Tibial artery (tissue), 4 donors: ENCODE measurements around the gene ZNF524.

ENCODE experiments used
- DNase-seq, 2 donors: peaks; one replicate each; pipeline ENCODE4 v3.0.0-alpha.2; 2019
- H3K27ac ChIP-seq, 2 donors: fragments of 200-600 bp; sonication (generic) in 1 of 2; 1 replicate in 1 of 2; 2 replicates in 1 of 2; pipeline ENCODE4 v1.5.1; 2018 to 2019; ENCODE audit warnings: mild to moderate bottlenecking in 1 of 2
- H3K27me3 ChIP-seq, 2 donors: fragments of 200-600 bp; sonication (generic) in 1 of 2; one replicate each; pipeline versions ENCODE4 v1.5.1 to v1.6.0; 2016 to 2019
- H3K36me3 ChIP-seq, 3 donors: fragments of 200-600 bp; sonication (generic) in 2 of 3; one replicate each; pipeline ENCODE4 v1.5.1; 2016 to 2019; ENCODE audit warnings: mild to moderate bottlenecking in 2 of 3
- H3K4me1 ChIP-seq, 4 donors: fragments of 200-600 bp; sonication (generic) in 2 of 4; 1 replicate in 3 of 4; 2 replicates in 1 of 4; pipeline ENCODE4 v1.5.1; 2016 to 2019
- H3K4me3 ChIP-seq, 2 donors: fragments of 200-600 bp; sonication (generic) in 1 of 2; 1 replicate in 1 of 2; 2 replicates in 1 of 2; pipeline ENCODE4 v1.5.1; 2018 to 2019; ENCODE audit warnings: mild to moderate bottlenecking in 2 of 2
- H3K9me3 ChIP-seq, 3 donors: fragments of 200-600 bp; sonication (generic) in 1 of 3; one replicate each; pipeline ENCODE4 v1.5.1; 2016 to 2019
- CTCF ChIP-seq, 2 experiments: fragments of 200-600 bp in 1 of 2; fragments of 450-650 bp in 1 of 2; IDR thresholded peaks; one replicate each; pipeline ENCODE4 v1.5.1; 2017 to 2019; ENCODE audit warnings: antibody characterized with exemption in 2 of 2, mild to moderate bottlenecking in 1 of 2, moderate library complexity in 1 of 2
- intact Hi-C: fragments of 100-400 bp; cut with DNase I; formaldehyde crosslinking; loops from one replicate; pipeline ENCODE4 v1.15.0; 2023; ENCODE audit warnings: low total_unique reads

ZNF524 gene

GRCh38 chr19:55596304-55596703 is 3.8 kb upstream of the ZNF524 start:
- no peak overlapping the region for H3K27ac ChIP-seq
- TF ChIP-seq CTCF (IDR thresholded peaks at IDR 0.05), result no peak

GRCh38 chr19:55597501-55597921 is 2.6 kb upstream of the ZNF524 start:
- Histone ChIP-seq H3K27ac (no peak overlapping the region), H3K9me3 (no peaks in the 10 kb centered on the region), H3K27me3 (no peaks in the 10 kb centered on the region), H3K4me1 (peaks cover 3 to 23% (median 8%) of the 10 kb centered on the region in 4 donors), H3K4me3 (no peak overlapping the region), H3K36me3 (peaks cover 0 to 55% (median 24%) of the 10 kb centered on the region in 3 donors)
- no peak for DNase-seq
- intact Hi-C loops, result loop anchor here (5.0 kb wide), 1 partner anchor 35 kb away; no protein-coding TSS in a partner anchor
- no peak for TF ChIP-seq CTCF (IDR thresholded peaks at IDR 0.05)

More at GRCh38 chr19:55596304-55596703, 3.8 kb upstream of the ZNF524 start:
- intact Hi-C loops, result loop anchor here (5.0 kb wide), 1 partner anchor 36 kb away; no protein-coding TSS in a partner anchor
- Histone ChIP-seq H3K36me3 (peaks cover 0 to 60% (median 28%) of the 10 kb centered on the region in 3 donors), H3K27me3 (peaks cover 0 to 4% of the 10 kb centered on the region in 2 donors), H3K4me1 (peaks cover 3 to 13% (median 7%) of the 10 kb centered on the region in 4 donors), H3K4me3 (no peak overlapping the region), H3K9me3 (no peaks in the 10 kb centered on the region)
- DNase-seq, result no peak

GRCh38 chr19:55598034-55598433 is 2.1 kb upstream of the ZNF524 start:
- H3K27ac ChIP-seq, result peak overlapping the region in 1 of 2 donors; percentile 93
- intact Hi-C loops, result loop anchor here (5.0 kb wide), 1 partner anchor 34 kb away; no protein-coding TSS in a partner anchor
- no peaks in the 10 kb centered on the region for H3K27me3 ChIP-seq
- no peaks in the 10 kb centered on the region for H3K9me3 ChIP-seq
- H3K36me3 ChIP-seq, result peaks cover 0 to 55% (median 22%) of the 10 kb centered on the region in 3 donors
- DNase-seq, result no peak
- H3K4me3 ChIP-seq, result no peak overlapping the region
- TF ChIP-seq CTCF (IDR thresholded peaks at IDR 0.05), result no peak
- H3K4me1 ChIP-seq, result peaks cover 3 to 23% (median 8%) of the 10 kb centered on the region in 4 donors

GRCh38 chr19:55598719-55599467 is 1.2 kb upstream of the ZNF524 start:
- peak; percentile 93 to 96 for DNase-seq
- Histone ChIP-seq H3K9me3 (no peaks in the 10 kb centered on the region), H3K27me3 (no peaks in the 10 kb centered on the region), H3K4me1 (peaks cover 3 to 23% (median 9%) of the 10 kb centered on the region in 4 donors), H3K4me3 (peak overlapping the region; percentile 74 to 75), H3K27ac (peak overlapping the region; percentile 93 to 95), H3K36me3 (peaks cover 0 to 48% (median 22%) of the 10 kb centered on the region in 3 donors)
- intact Hi-C loops, result loop anchor here (5.0 kb wide), 1 partner anchor 33 kb away; no protein-coding TSS in a partner anchor
- peak in 1 of 2 experiments; percentile 6 for TF ChIP-seq CTCF (IDR thresholded peaks at IDR 0.05)

GRCh38 chr19:55599468-55599841 is 633 bp upstream of the ZNF524 start, which contains the start of gene FIZ1:
FIZ1 (minus strand) TSS chr19:55599517; CDS start chr19:55597865, 1,652 bp downstream.
- H3K9me3 ChIP-seq, result no peaks in the 10 kb centered on the region
- H3K27me3 ChIP-seq, result no peaks in the 10 kb centered on the region
- peaks cover 3 to 28% (median 12%) of the 10 kb centered on the region in 4 donors for H3K4me1 ChIP-seq
- H3K4me3 ChIP-seq, result peak within 1 kb of the TSS; percentile 74 to 75
- peak within 1 kb of the TSS; percentile 93 to 95 for H3K27ac ChIP-seq
- no peak for TF ChIP-seq CTCF (IDR thresholded peaks at IDR 0.05)
- intact Hi-C loops, result loop anchor here (5.0 kb wide), 1 partner anchor 33 kb away; no protein-coding TSS in a partner anchor
- H3K36me3 ChIP-seq, result peaks cover 0 to 45% (median 22%) of the 10 kb centered on the region in 3 donors
- DNase-seq, result peak; percentile 99 to 100
